Amniotic stem cell (primary cell): ENCODE data around the gene MAFG.

Experiments used
- DNase-seq: peaks from one replicate; lab custom pipeline; 2025; lab: John Stamatoyannopoulos, UW

MAFG gene

GRCh38 chr17:81909966-81910839, 17.3 kb downstream of the MAFG start:
- DNase-seq, result no peak

- DNase-seq, result no peak
Observed at GRCh38 chr17:81909231-81909630, 18.3 kb downstream of the MAFG start.

DNA sequence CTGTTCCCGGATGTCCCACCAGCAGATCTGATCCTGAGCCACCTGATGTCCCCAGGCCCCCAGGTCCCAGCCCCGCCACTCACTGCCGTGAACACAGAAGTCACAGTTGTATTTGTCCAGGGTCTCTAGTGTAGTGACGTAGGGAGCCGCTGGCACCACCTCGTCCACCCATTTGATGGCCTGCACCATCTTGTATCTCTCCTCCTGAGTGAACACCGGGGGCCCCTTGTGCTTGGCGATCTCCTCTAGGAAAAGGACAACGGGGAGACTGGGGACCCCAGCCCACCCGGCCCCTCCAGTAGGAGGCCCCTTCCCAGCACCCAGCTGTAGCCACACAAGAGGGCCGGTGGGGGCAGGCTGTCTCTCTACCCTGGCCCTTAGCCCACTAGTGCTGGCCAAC, 18.7 kb downstream of the MAFG start:
- no peak for DNase-seq

GRCh38 chr17:81907219-81908145, 20.1 kb downstream of the MAFG start:
- no peak for DNase-seq

GRCh38 chr17:81906476-81907218, 20.9 kb downstream of the MAFG start:
- DNase-seq, result no peak

GRCh38 chr17:81905993-81906392, 21.5 kb downstream of the MAFG start:
- DNase-seq, result no peak

- no peak for DNase-seq
Observed at GRCh38 chr17:81905424-81905875, 22.1 kb downstream of the MAFG start.

GRCh38 chr17:81904600-81905423, 22.7 kb downstream of the MAFG start:
- DNase-seq, result no peak

DNA sequence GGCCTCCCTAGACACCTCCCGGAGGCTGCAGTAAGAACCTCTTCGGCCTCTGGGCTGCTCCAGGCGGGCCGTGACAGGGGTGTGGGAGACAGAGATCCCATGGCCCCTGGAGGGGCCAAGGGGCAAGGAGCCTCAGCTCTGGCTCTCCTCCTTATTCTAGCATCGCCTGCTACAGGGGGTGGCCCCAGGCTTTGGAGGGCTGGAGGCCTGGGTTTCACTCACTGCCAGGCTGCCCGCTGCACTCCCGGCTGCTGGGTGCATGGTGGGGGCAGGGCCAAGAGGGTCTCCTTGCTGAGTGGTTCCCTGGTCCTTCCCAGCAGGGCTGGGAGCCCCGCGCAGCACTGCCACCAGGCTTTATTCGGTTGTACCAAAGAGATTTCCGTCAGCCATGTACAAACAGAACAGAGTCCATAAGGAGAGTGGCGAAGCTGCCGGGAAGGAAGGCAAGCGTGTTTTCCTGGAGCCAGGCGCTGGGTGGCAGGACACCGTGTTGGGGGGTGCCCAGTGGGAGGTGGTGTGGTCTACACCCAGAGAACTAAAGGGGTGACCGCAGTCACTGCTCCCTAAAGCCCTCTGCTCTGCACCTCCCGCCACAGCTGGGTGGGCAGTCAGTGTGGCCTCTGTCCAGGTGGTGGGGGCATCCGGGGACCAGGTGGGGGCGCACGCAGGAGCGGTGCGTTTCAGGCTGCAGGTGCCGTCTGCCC, 23.5 kb downstream of the MAFG start:
- no peak for DNase-seq

DNA sequence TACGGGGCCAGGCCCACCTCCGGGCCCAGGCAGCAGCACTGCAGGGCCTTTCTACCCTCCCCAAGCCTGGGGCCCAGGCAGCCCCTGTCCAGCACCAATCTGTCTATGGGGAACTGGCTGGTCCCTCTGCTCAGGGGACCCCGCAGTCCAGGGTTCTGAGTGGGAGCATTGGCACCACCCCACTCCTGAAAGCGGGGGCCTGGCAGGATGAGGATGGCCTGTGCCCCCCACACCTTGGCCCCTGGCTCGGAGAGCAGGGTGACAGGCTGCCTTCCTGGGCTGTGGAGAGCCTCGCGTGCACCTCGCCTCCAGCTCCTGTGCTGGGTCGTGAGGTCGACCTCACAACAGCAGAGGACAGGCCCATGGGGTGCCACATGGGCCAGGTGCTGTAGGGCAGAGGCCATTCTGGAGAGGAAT, 24.1 kb downstream of the MAFG start:
- no peak for DNase-seq

DNA sequence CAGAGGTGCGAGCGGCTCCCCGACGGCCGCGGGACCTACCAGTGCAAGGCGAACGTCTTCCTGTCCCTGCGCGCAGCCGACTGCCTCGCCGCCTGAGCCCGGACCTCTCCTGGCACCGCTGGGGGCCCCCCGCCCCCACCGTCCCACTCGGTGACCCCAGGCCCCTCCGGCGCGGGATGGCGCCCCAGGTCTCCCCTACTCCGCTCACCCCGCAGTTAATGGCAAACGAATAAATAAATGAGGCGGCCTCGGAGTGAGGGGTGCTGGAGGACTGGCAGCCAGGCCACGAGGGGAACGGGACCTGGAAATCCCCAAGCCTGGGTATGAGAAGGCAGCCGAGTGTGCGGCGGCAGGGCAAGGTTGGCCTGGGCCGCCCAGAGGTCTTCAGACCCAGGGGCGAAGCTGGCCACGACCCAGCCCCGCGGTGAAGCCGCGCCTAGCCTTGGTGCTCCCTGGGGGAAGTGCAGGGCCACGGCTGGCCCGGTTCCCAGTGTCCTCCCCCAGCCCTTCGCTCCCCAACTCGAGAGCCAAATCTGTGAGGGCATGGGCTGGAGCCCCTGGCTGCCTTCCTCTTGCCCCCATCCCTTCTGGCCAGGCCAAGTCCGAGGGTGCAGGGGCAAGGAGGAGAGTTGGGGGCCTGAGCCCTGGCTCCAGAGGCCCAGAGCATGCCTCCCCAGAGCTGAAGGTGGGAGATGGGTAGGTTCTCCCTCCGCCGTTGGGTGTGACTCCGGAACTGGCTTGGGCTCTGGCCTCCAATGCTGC, 24.7 kb downstream of the MAFG start:
- DNase-seq, result no peak

DNA sequence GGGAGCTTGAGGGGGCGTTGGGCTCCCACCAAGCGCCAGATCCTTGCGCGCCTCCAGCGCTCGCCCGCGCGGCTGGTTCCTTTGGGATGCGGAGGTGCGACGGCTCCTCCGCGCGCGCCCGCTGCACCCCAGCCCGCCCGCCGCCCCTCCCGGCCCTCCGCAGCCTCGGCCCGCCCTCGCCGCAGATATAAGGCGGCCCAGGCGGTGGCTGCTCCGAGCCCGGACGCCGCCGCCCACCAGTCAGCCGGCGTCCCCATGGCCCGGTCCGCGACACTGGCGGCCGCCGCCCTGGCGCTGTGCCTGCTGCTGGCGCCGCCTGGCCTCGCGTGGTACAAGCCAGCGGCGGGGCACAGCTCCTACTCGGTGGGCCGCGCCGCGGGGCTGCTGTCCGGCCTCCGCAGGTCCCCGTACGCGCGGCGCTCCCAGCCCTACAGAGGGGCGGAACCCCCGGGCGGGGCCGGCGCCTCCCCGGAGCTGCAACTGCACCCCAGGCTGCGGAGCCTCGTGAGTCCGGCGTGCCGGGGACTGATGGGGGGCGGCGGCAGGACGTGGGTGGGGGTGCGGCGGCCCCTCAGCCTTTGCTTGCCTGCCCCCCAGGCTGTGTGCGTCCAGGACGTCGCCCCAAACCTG, 25.4 kb downstream of the MAFG start, which contains the start of gene NPB:
Gene NPB, plus strand, starts transcription at position 216 of the 630 bp plus-strand sequence. Its CDS starts 40 bp downstream, at position 256.
- no peak for DNase-seq

GRCh38 chr17:81901167-81902022, 26.1 kb downstream of the MAFG start:
- no peak for DNase-seq

GRCh38 chr17:81900181-81900820, 27.2 kb downstream of the MAFG start:
- no peak for DNase-seq

GRCh38 chr17:81899514-81900166, 27.9 kb downstream of the MAFG start:
- no peak for DNase-seq

DNA sequence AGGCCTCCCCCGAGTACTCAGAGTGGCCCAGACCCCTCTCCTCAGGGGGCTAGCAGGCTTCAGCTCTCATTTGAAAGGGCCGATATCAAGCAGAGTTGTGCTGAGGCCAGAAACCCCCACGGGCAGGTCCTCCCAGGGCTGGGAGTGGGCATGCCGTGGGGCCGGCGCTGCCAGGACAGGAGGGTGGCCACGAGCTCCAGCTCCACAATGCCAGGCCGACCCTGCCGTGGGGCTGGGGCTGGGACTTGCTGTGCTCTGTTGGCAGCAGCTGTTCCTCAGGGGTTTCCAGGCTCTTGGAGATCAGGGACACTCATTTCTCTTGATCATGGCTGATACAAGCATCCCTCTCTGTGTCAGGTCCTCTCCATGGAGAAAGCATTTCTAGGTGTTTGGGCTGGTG, 28.6 kb downstream of the MAFG start:
- no peak for DNase-seq
